H1 (cell line): ENCODE results near the gene TMPRSS11B. TPM values are rescaled to one million over a fixed set of nuclear protein-coding genes. Genes with fewer than 3 reads are reported as not detected.

Experiments used
- CTCF ChIA-PET: fragments of 300-600 bp; sonication (Branson Sonifier 250); formaldehyde crosslinking; loops from one replicate; lab custom pipeline; 2021; ENCODE audit not compliant: partially characterized antibody; lab: Charles Lee
- POLR2A ChIA-PET: fragments of 300-600 bp; sonication (Branson Sonifier 250); formaldehyde crosslinking; loops from one replicate; lab custom pipeline; 2021; ENCODE audit warnings: inconsistent platforms; ENCODE audit not compliant: partially characterized antibody; lab: Charles Lee
- DNase-seq, 2 experiments: peaks; one replicate each; pipeline versions ENCODE4 v3.0.0 to v3.0.0-alpha.2; 2010 to 2022; ENCODE audit warnings: low spot score in 2 of 2, low read depth in 1 of 2, mixed read lengths in 1 of 2
- FAIRE-seq: peaks from 2 replicates; lab custom pipeline; 2011; peaks lifted over from hg19 to GRCh38; lab: Jason Lieb, UNC
- H2AFZ ChIP-seq: 2 replicates; pipeline ENCODE4 v1.8.1; 2012; ENCODE audit warnings: low read length, inconsistent platforms
- H2AK5ac ChIP-seq: 2 replicates; pipeline ENCODE4 v1.6.1; 2013; ENCODE audit warnings: low read depth, low read length
- H2BK120ac ChIP-seq: replicated peaks from 2 replicates; pipeline ENCODE3; 2013; ENCODE audit warnings: low read depth, low read length, inconsistent platforms
- H2BK12ac ChIP-seq: 2 replicates; pipeline ENCODE4 v1.6.1; 2013; ENCODE audit warnings: low read depth, low read length
- H2BK15ac ChIP-seq: 2 replicates; pipeline ENCODE4 v1.6.1; 2013; ENCODE audit warnings: low read length
- H2BK20ac ChIP-seq: 2 replicates; pipeline ENCODE4 v1.6.1; 2013; ENCODE audit warnings: low read length
- H2BK5ac ChIP-seq: 2 replicates; pipeline ENCODE4 v1.6.1; 2013; ENCODE audit warnings: low read depth, low read length
- H3K14ac ChIP-seq: 2 replicates; pipeline ENCODE4 v1.6.1; 2013; ENCODE audit warnings: inconsistent platforms; ENCODE audit not compliant: insufficient read length
- H3K18ac ChIP-seq: 2 replicates; pipeline ENCODE4 v1.6.1; 2013; ENCODE audit warnings: low read length; ENCODE audit errors: extremely low read depth
- H3K23ac ChIP-seq: 2 replicates; pipeline ENCODE4 v1.6.1; 2013; ENCODE audit warnings: inconsistent platforms; ENCODE audit not compliant: insufficient read length
- H3K23me2 ChIP-seq: 2 replicates; pipeline ENCODE4 v1.6.1; 2013; ENCODE audit warnings: low read depth, low read length
- H3K27ac ChIP-seq: 2 replicates; pipeline ENCODE4 v1.6.1; 2011; ENCODE audit warnings: low read depth, low read length, inconsistent platforms
- H3K27me3 ChIP-seq, 4 experiments: replicated peaks in 1 of 4; 1 replicate in 1 of 4; 2 replicates in 3 of 4; pipeline versions ENCODE4 v1.6.1 to v1.8.1; 2011 to 2013; ENCODE audit warnings: low read length in 3 of 4, mild to moderate bottlenecking in 3 of 4, inconsistent platforms in 2 of 4, mixed read lengths in 2 of 4, moderate library complexity in 1 of 4; ENCODE audit not compliant: control insufficient read depth in 3 of 4, insufficient read depth in 3 of 4; ENCODE audit errors: extremely low read depth in 1 of 4
- H3K36me3 ChIP-seq, 4 experiments: 2 replicates each; pipeline versions ENCODE4 v1.6.1 to v1.8.1; 2011 to 2013; ENCODE audit warnings: mild to moderate bottlenecking in 4 of 4, low read length in 3 of 4, moderate library complexity in 2 of 4, control low read depth in 1 of 4, inconsistent platforms in 1 of 4; ENCODE audit not compliant: insufficient read depth in 4 of 4, control insufficient read depth in 2 of 4
- H3K4ac ChIP-seq: replicated peaks from 2 replicates; pipeline ENCODE3; 2013; ENCODE audit warnings: low read length, low read depth, mixed read lengths, inconsistent platforms; ENCODE audit not compliant: insufficient read length
- H3K4me1 ChIP-seq, 4 experiments: replicated peaks in 1 of 4; 1 replicate in 1 of 4; 2 replicates in 3 of 4; pipeline versions ENCODE4 v1.6.1 to v1.8.1; 2011 to 2013; ENCODE audit warnings: low read length in 3 of 4, inconsistent platforms in 2 of 4, mixed read lengths in 1 of 4; ENCODE audit not compliant: insufficient read depth in 4 of 4, control insufficient read depth in 3 of 4
- H3K4me2 ChIP-seq, 2 experiments: 2 replicates each; pipeline versions ENCODE4 v1.6.1 to v1.8.1; 2011 to 2013; ENCODE audit warnings: low read depth in 2 of 2, low read length in 2 of 2, control low read depth in 1 of 2, inconsistent platforms in 1 of 2, mild to moderate bottlenecking in 1 of 2; ENCODE audit not compliant: insufficient read depth in 1 of 2
- H3K4me3 ChIP-seq, 4 experiments: fragments of 200-600, 300-600 bp in 1 of 4; sonication (generic), shearing (Covaris generic), sonication (Bioruptor Twin) in 1 of 4; 2 replicates each; pipeline versions ENCODE4 v1.5.1 to v1.8.1; 2011 to 2016; ENCODE audit warnings: low read length in 4 of 4, low read depth in 3 of 4, control low read depth in 2 of 4, inconsistent platforms in 2 of 4, mild to moderate bottlenecking in 2 of 4, mixed read lengths in 1 of 4, moderate library complexity in 1 of 4; ENCODE audit not compliant: insufficient read depth in 2 of 4; ENCODE audit errors: extremely low read depth in 1 of 4
- H3K56ac ChIP-seq: replicated peaks from 2 replicates; pipeline ENCODE3; 2013; ENCODE audit warnings: low read depth, mild to moderate bottlenecking, mixed read lengths, low read length, inconsistent platforms; ENCODE audit not compliant: insufficient read length
- H3K79me1 ChIP-seq: 2 replicates; pipeline ENCODE4 v1.6.1; 2013; ENCODE audit warnings: low read depth, low read length, control low read depth
- H3K79me2 ChIP-seq, 2 experiments: 2 replicates each; pipeline versions ENCODE4 v1.6.1 to v1.8.1; 2012 to 2013; ENCODE audit warnings: low read length in 2 of 2, mild to moderate bottlenecking in 2 of 2, inconsistent platforms in 1 of 2; ENCODE audit not compliant: insufficient read depth in 2 of 2, control insufficient read depth in 1 of 2
- H3K9ac ChIP-seq, 4 experiments: replicated peaks in 1 of 4; 1 replicate in 1 of 4; 2 replicates in 3 of 4; pipeline versions ENCODE4 v1.6.1 to v1.8.1; 2011 to 2013; ENCODE audit warnings: low read depth in 3 of 4, low read length in 3 of 4, control low read depth in 2 of 4, mild to moderate bottlenecking in 2 of 4, moderate library complexity in 2 of 4, inconsistent platforms in 1 of 4; ENCODE audit errors: extremely low read depth in 1 of 4
- H3K9me3 ChIP-seq, 2 experiments: 2 replicates each; pipeline versions ENCODE4 v1.6.1 to v1.8.1; 2012 to 2013; ENCODE audit warnings: mild to moderate bottlenecking in 2 of 2, moderate library complexity in 2 of 2, control low read depth in 1 of 2, inconsistent platforms in 1 of 2, low read depth in 1 of 2, low read length in 1 of 2, mixed read lengths in 1 of 2; ENCODE audit not compliant: insufficient read depth in 2 of 2
- H4K20me1 ChIP-seq, 2 experiments: replicated peaks in 1 of 2; 2 replicates each; pipeline versions ENCODE3 to v1.8.1; 2011 to 2013; ENCODE audit warnings: inconsistent platforms in 2 of 2, low read length in 2 of 2, mild to moderate bottlenecking in 1 of 2; ENCODE audit not compliant: insufficient read depth in 2 of 2, control insufficient read depth in 1 of 2
- H4K5ac ChIP-seq: 2 replicates; pipeline ENCODE4 v1.6.1; 2013; ENCODE audit warnings: low read length, low read depth, mixed read lengths, inconsistent platforms; ENCODE audit not compliant: insufficient read length
- H4K8ac ChIP-seq: 2 replicates; pipeline ENCODE4 v1.8.0; 2013; ENCODE audit warnings: mild to moderate bottlenecking, moderate library complexity, low read length, inconsistent platforms; ENCODE audit not compliant: insufficient read depth; ENCODE audit errors: extremely low read depth
- H4K91ac ChIP-seq: replicated peaks from 2 replicates; pipeline ENCODE3; 2013; ENCODE audit warnings: low read length, mixed read lengths, inconsistent platforms; ENCODE audit not compliant: insufficient read length
- CBX5 ChIP-seq: fragments of 300-800, 300-1000 bp; sonication (generic); IDR thresholded peaks from 2 replicates; pipeline ENCODE4 v1.7.1; 2016; ENCODE audit warnings: antibody characterized with exemption, low read length, low read depth
- CHD1 ChIP-seq: IDR thresholded peaks from 2 replicates; pipeline ENCODE4 v1.6.1; 2012; ENCODE audit warnings: low read depth, low read length, improper control_type of control experiment
- WGBS, 2 experiments: shearing (Covaris generic) in 1 of 2; methylation state at CpG; one replicate each; pipeline versions ENCODE4 v1.1.6 to v1.1.7; 2013 to 2015; ENCODE audit warnings: low lambda C conversion rate in 2 of 2, mixed read lengths in 2 of 2, inconsistent platforms in 1 of 2, low coverage in 1 of 2, missing lambda C conversion rate in 1 of 2; ENCODE audit not compliant: insufficient replicate concordance in 2 of 2, insufficient coverage in 1 of 2, insufficient read length in 1 of 2; ENCODE audit errors: extremely low coverage in 1 of 2, missing lambda C conversion rate in 1 of 2; 5-methylcytosine and 5-hydroxymethylcytosine counted together
- polyA plus RNA-seq, 7 experiments: library from polyadenylated mRNA; depleted of rRNA in 3 of 7; stranded (reverse) in 5 of 7; unstranded in 2 of 7; fragments of >200 nt in 5 of 7; fragments of 200-250 nt in 2 of 7; gene quantifications; 1 replicate in 5 of 7; 2 replicates in 1 of 7; 4 replicates in 1 of 7; pipeline versions ENCODE4 v1.2.1 to v1.2.3, GENCODE V29; 2011 to 2013; ENCODE audit warnings: missing spikeins in 2 of 7, mixed read lengths in 2 of 7
- total RNA-seq: library from RNA; stranded (reverse); fragmentation: NEBNext Ultra II Directional; extraction: Animal tissue kit (Norgen Biotek cat#: 25700); gene quantifications from 2 replicates; pipeline ENCODE4 v1.2.1, GENCODE V29; 2021

Gene TMPRSS11B
- total and polyA plus RNA-seq, 2 of the 8 experiments (the other 6 are each of a cell fraction or from before 2014, with no cell fraction given): not detected

- H3K79me2 ChIP-seq: no peaks in the 10 kb centered on the region
- H3K23me2 ChIP-seq: no peaks in the 10 kb centered on the region
- H3K27ac ChIP-seq: no peak overlapping the region
- no peak overlapping the region for H3K23ac ChIP-seq
- no peak overlapping the region for H3K4me3 ChIP-seq
- no peak overlapping the region for H4K8ac ChIP-seq
- H2BK5ac ChIP-seq: no peak overlapping the region
- no peak overlapping the region for H2BK12ac ChIP-seq
- H3K4ac ChIP-seq: no peak overlapping the region
- H2BK15ac ChIP-seq: no peak overlapping the region
- H3K36me3 ChIP-seq: no peaks in the 10 kb centered on the region
- FAIRE-seq: no peak
- no peaks in the 10 kb centered on the region for H3K79me1 ChIP-seq
- no peaks in the 10 kb centered on the region for H3K4me1 ChIP-seq
- no peak overlapping the region for H3K4me2 ChIP-seq
- H2BK20ac ChIP-seq: no peak overlapping the region
- H3K18ac ChIP-seq: no peak overlapping the region
- no peak overlapping the region for H4K91ac ChIP-seq
- no peaks in the 10 kb centered on the region; a peak in 1 of 4 replicates for H3K9me3 ChIP-seq
- no peak overlapping the region for H2AK5ac ChIP-seq
- H3K14ac ChIP-seq: no peak overlapping the region
- 72% methylated on average over 2 of the region's 2 CpGs; no CpG with 5 or more reads in 1 of the 2 experiments for WGBS, 2 experiments
- H2BK120ac ChIP-seq: no peak overlapping the region
- DNase-seq: no peak
- no peak overlapping the region for H3K9ac ChIP-seq
- no peaks in the 10 kb centered on the region for H4K20me1 ChIP-seq
- ChIA-PET CTCF (interaction anchor here (0.9 kb wide), 1 partner anchor 11 kb away, joined by 3 read pairs; no protein-coding TSS in a partner anchor), POLR2A (no interaction called here)
- H4K5ac ChIP-seq: no peak overlapping the region
- H3K27me3 ChIP-seq: no peaks in the 10 kb centered on the region
- no peak overlapping the region for H3K56ac ChIP-seq
- no peak overlapping the region for H2AFZ ChIP-seq
- TF ChIP-seq CBX5 (no peak), CHD1 (no peak)
These were observed 58.3 kb downstream of the TMPRSS11B start for GRCh38 chr4:68187145-68187544.
